Keratinocyte (primary cell): ENCODE results near the gene TUBB3.

Experiments used
- CTCF ChIP-seq, 3 experiments: IDR thresholded peaks in 1 of 3; conservative IDR thresholded peaks in 1 of 3; optimal IDR thresholded peaks in 1 of 3; 2 replicates in 2 of 3; 3 replicates in 1 of 3; pipeline versions ENCODE3 to v1.5.1; 2011; ENCODE audit warnings: low read length in 3 of 3, mild to moderate bottlenecking in 3 of 3, moderate library complexity in 2 of 3, control low read depth in 1 of 3, inconsistent platforms in 1 of 3; ENCODE audit not compliant: insufficient read depth in 2 of 3; ENCODE audit errors: extremely low read depth in 1 of 3
- EZH2 ChIP-seq: IDR thresholded peaks from one replicate; pipeline ENCODE4 v1.6.1; 2012; ENCODE audit warnings: inconsistent platforms, mild to moderate bottlenecking, low read length, moderate library complexity

- TF ChIP-seq CTCF (optimal IDR thresholded peaks at IDR 0.05 in 1 of 3, IDR thresholded peaks at IDR 0.05 in 1 of 3, conservative IDR thresholded peaks at IDR 0.05 in 1 of 3; ENCODE audit: extremely low read depth in 1 of 3, insufficient read depth in 2 of 3, low read length in 3 of 3) (no peak), EZH2 (no peak)
Measured at GRCh38 chr16:89892055-89892630, 31.0 kb upstream of the TUBB3 start.
